Thyroid gland (tissue), 4 donors: Measurements from ENCODE around the gene RPS28. TPM values are rescaled to one million over a fixed set of nuclear protein-coding genes. Genes with fewer than 3 reads are reported as not detected.
A peak's percentile ranks its signal among the peaks of the same experiment; 100 is the strongest.

Experiments used
- DNase-seq, 2 donors: peaks; one replicate each; pipeline ENCODE4 v3.0.0-alpha.2; 2019
- H3K27ac ChIP-seq, 3 donors: fragments of 200-600 bp; sonication (generic); 1 replicate in 2 of 3; 2 replicates in 1 of 3; pipeline ENCODE4 v1.5.1; 2016 to 2019; ENCODE audit warnings: mild to moderate bottlenecking in 1 of 3, moderate library complexity in 1 of 3
- H3K27me3 ChIP-seq: fragments of 200-600 bp; sonication (generic); one replicate; pipeline ENCODE4 v1.5.1; 2019
- H3K36me3 ChIP-seq, 2 donors: fragments of 200-600 bp; sonication (generic); one replicate each; pipeline ENCODE4 v1.5.1; 2016 to 2019
- H3K4me1 ChIP-seq, 2 donors: fragments of 200-600 bp; sonication (generic); one replicate each; pipeline ENCODE4 v1.5.1; 2017 to 2019
- H3K4me3 ChIP-seq, 3 donors: fragments of 200-600 bp; sonication (generic); replicated peaks in 1 of 3; 1 replicate in 2 of 3; 2 replicates in 1 of 3; pipeline ENCODE4 v1.5.1; 2016; ENCODE audit warnings: mild to moderate bottlenecking in 1 of 3
- H3K9me3 ChIP-seq: fragments of 200-600 bp; sonication (generic); one replicate; pipeline ENCODE4 v1.5.1; 2017
- CTCF ChIP-seq, 6 experiments: fragments of 200-600 bp in 3 of 6; fragments of 450-650 bp in 3 of 6; sonication (generic) in 3 of 6; IDR thresholded peaks; one replicate each; pipeline ENCODE4 v1.5.1; 2016 to 2019; ENCODE audit warnings: antibody characterized with exemption in 6 of 6, mild to moderate bottlenecking in 2 of 6, inconsistent platforms in 1 of 6, moderate library complexity in 1 of 6
- POLR2A ChIP-seq, 2 donors: fragments of 450-650 bp; IDR thresholded peaks; one replicate each; pipeline ENCODE4 v1.6.1; 2017; ENCODE audit warnings: antibody characterized with exemption in 2 of 2, mild to moderate bottlenecking in 2 of 2, moderate library complexity in 1 of 2
- WGBS, 2 donors: methylation state at CpG; one replicate each; pipeline ENCODE4 v1.1.5; 2017; 5-methylcytosine and 5-hydroxymethylcytosine counted together
- intact Hi-C: fragments of 100-400 bp; cut with DNase I; formaldehyde crosslinking; loops from one replicate; pipeline ENCODE4 v1.15.1; 2023
- total RNA-seq, 4 donors: library from RNA; depleted of rRNA; stranded (reverse); fragments of >200 nt; gene quantifications; one replicate each; pipeline ENCODE4 v1.2.3, GENCODE V29; 2016

RPS28 gene
- total RNA-seq, 4 donors from 2014 or later = 262 to 525 (median 420) TPM

GRCh38 chr19:8319807-8320520 lies 1.3 kb upstream of the RPS28 start:
- 79 to 81% methylated on average over 19 of the region's 19 CpGs for WGBS, 2 donors
- Histone ChIP-seq H3K27ac (peak overlapping the region in 1 of 3 donors; percentile 85), H3K27me3 (no peaks in the 10 kb centered on the region), H3K4me3 (peak overlapping the region; percentile 74 to 92 (median 89)), H3K36me3 (peaks cover 8% of the 10 kb centered on the region in 2 donors), H3K9me3 (no peaks in the 10 kb centered on the region), H3K4me1 (peaks cover 26 to 44% of the 10 kb centered on the region in 2 donors)
- no peak for DNase-seq
- intact Hi-C loops = no loop called here
- TF ChIP-seq POLR2A (IDR thresholded peaks at IDR 0.05) = no peak
- TF ChIP-seq CTCF (IDR thresholded peaks at IDR 0.05) = no peak

GRCh38 chr19:8320564-8321066 lies 681 bp upstream of the RPS28 start:
- Histone ChIP-seq H3K4me1 (peaks cover 27 to 49% of the 10 kb centered on the region in 2 donors), H3K27ac (peak overlapping the region; percentile 60 to 94 (median 85)), H3K4me3 (peak overlapping the region; percentile 74 to 92 (median 89)), H3K9me3 (no peaks in the 10 kb centered on the region), H3K36me3 (peaks cover 2 to 4% of the 10 kb centered on the region in 2 donors), H3K27me3 (no peaks in the 10 kb centered on the region)
- TF ChIP-seq POLR2A (IDR thresholded peaks at IDR 0.05) (no peak), CTCF (IDR thresholded peaks at IDR 0.05) (no peak)
- intact Hi-C loops = no loop called here
- WGBS, 2 donors = 3 to 5% methylated on average over 13 to 16 of the region's 16 CpGs
- peak in 1 of 2 donors; percentile 20 for DNase-seq

GRCh38 chr19:8321986-8322637 lies 816 bp downstream of the RPS28 start:
- TF ChIP-seq POLR2A (IDR thresholded peaks at IDR 0.05) = no peak
- TF ChIP-seq CTCF (IDR thresholded peaks at IDR 0.05) = no peak
- H3K27me3 ChIP-seq = no peaks in the 10 kb centered on the region
- intact Hi-C loops = no loop called here
- H3K4me1 ChIP-seq = peaks cover 27 to 45% of the 10 kb centered on the region in 2 donors
- WGBS, 2 donors = 16 to 18% methylated on average over 22 to 30 of the region's 30 CpGs
- peak overlapping the region; percentile 81 to 94 (median 85) for H3K27ac ChIP-seq
- no peaks in the 10 kb centered on the region for H3K36me3 ChIP-seq
- peak overlapping the region; percentile 68 to 92 (median 91) for H3K4me3 ChIP-seq
- no peaks in the 10 kb centered on the region for H3K9me3 ChIP-seq
- DNase-seq = no peak

- Histone ChIP-seq H3K4me3 (peak overlapping the region in 1 of 3 donors; percentile 92), H3K4me1 (peaks cover 27 to 45% of the 10 kb centered on the region in 2 donors), H3K9me3 (no peaks in the 10 kb centered on the region), H3K27me3 (no peaks in the 10 kb centered on the region), H3K36me3 (no peaks in the 10 kb centered on the region), H3K27ac (peak overlapping the region in 2 of 3 donors; percentile 3 to 85)
- intact Hi-C loops = no loop called here
- no peak for DNase-seq
- TF ChIP-seq POLR2A (IDR thresholded peaks at IDR 0.05) (no peak), CTCF (IDR thresholded peaks at IDR 0.05) (no peak)
- WGBS, 2 donors = 70% methylated on average over 6 to 7 of the region's 7 CpGs
Measured at GRCh38 chr19:8322638-8322997, 1.3 kb downstream of the RPS28 start.

GRCh38 chr19:8323781-8324185 lies 2.5 kb downstream of the RPS28 start:
- WGBS, 2 donors = 89 to 100% methylated on average over 1 of the region's 1 CpG
- no peak for DNase-seq
- peaks cover 27 to 45% of the 10 kb centered on the region in 2 donors for H3K4me1 ChIP-seq
- H3K27me3 ChIP-seq = no peaks in the 10 kb centered on the region
- no peaks in the 10 kb centered on the region for H3K9me3 ChIP-seq
- intact Hi-C loops = no loop called here
- no peaks in the 10 kb centered on the region for H3K36me3 ChIP-seq
- no peak overlapping the region for H3K4me3 ChIP-seq
- H3K27ac ChIP-seq = no peak overlapping the region
- TF ChIP-seq POLR2A (IDR thresholded peaks at IDR 0.05) (no peak), CTCF (IDR thresholded peaks at IDR 0.05) (no peak)
